LHCN-M2 (cell line): ENCODE results near the gene EFL1. TPM values are rescaled to one million over a fixed set of nuclear protein-coding genes. Genes with fewer than 3 reads are reported as not detected.
A peak's percentile ranks its signal among the peaks of the same experiment; 100 is the strongest.

Experiments
- DNase-seq: peaks from one replicate; pipeline ENCODE4 v3.0.0-alpha.2; 2012; ENCODE audit warnings: low read depth
- total RNA-seq: library from RNA; depleted of rRNA; stranded (reverse); fragments of >200 nt; gene quantifications from 2 replicates; pipeline ENCODE4 v1.2.3, GENCODE V29; 2014; rRNA removed

Gene EFL1
- total RNA-seq, 1 experiment from 2014 or later: 19.6 TPM

- DNase-seq: no peak
Observed at GRCh38 chr15:82086243-82086995, 176.1 kb downstream of the EFL1 start.

- peak; percentile 94 for DNase-seq
Observed at GRCh38 chr15:82081914-82082762, 180.4 kb downstream of the EFL1 start.

- DNase-seq: no peak
Observed at GRCh38 chr15:82080774-82081173, 181.8 kb downstream of the EFL1 start.

Other genes starting within 250 kb of the EFL1 start
- gene MEX3B, start 216.7 kb downstream of the EFL1 start, total RNA-seq: 7.2 and 9.8 TPM in 2 replicates
- gene SAXO2, start 84 bp upstream of the EFL1 start, total RNA-seq: 0.17 TPM in 1 of 2 replicates, not detected in the other
- gene GOLGA6L10, start 86.7 kb upstream of the EFL1 start, total RNA-seq: 0.77 and 0.80 TPM in 2 replicates
- gene GOLGA6L9, start 167.1 kb upstream of the EFL1 start, total RNA-seq: 0.71 and 2.5 TPM in 2 replicates